Globus pallidus (tissue), 1 donor: ENCODE results near the gene COMMD9.
A peak's percentile ranks its signal among the peaks of the same experiment; 100 is the strongest.

ENCODE experiments used
- DNase-seq: peaks from one replicate; pipeline ENCODE4 v3.0.0-alpha.2; 2015; ENCODE audit warnings: low spot score

Gene COMMD9

GRCh38 chr11:36257351-36257750, 31.9 kb downstream of the COMMD9 start:
- no peak for DNase-seq

GRCh38 chr11:36254713-36255112, 34.5 kb downstream of the COMMD9 start:
- no peak for DNase-seq

GRCh38 chr11:36253238-36253637, 36.0 kb downstream of the COMMD9 start:
- peak; percentile 60 for DNase-seq

- no peak for DNase-seq
Measured at GRCh38 chr11:36251823-36252222, 37.4 kb downstream of the COMMD9 start.

- no peak for DNase-seq
Measured at GRCh38 chr11:36249246-36249645, 40.0 kb downstream of the COMMD9 start.

GRCh38 chr11:36248436-36248835, 40.8 kb downstream of the COMMD9 start:
- no peak for DNase-seq

- DNase-seq = no peak
Measured at GRCh38 chr11:36247493-36247892, 41.7 kb downstream of the COMMD9 start.

- DNase-seq = no peak
Measured at GRCh38 chr11:36243641-36244040, 45.6 kb downstream of the COMMD9 start.

GRCh38 chr11:36241497-36241896, 47.7 kb downstream of the COMMD9 start:
- DNase-seq = no peak

- DNase-seq = no peak
Measured at GRCh38 chr11:36240801-36241200, 48.4 kb downstream of the COMMD9 start.

- DNase-seq = no peak
Measured at GRCh38 chr11:36240173-36240572, 49.1 kb downstream of the COMMD9 start.

GRCh38 chr11:36239636-36240035, 49.6 kb downstream of the COMMD9 start:
- DNase-seq = peak; percentile 34

- DNase-seq = no peak
Measured at GRCh38 chr11:36238881-36239280, 50.3 kb downstream of the COMMD9 start.

GRCh38 chr11:36238036-36238631, 51.1 kb downstream of the COMMD9 start:
- no peak for DNase-seq

GRCh38 chr11:36237391-36237790, 51.8 kb downstream of the COMMD9 start:
- DNase-seq = no peak

- DNase-seq = no peak
Measured at GRCh38 chr11:36235750-36236149, 53.5 kb downstream of the COMMD9 start.

- DNase-seq = no peak
Measured at GRCh38 chr11:36234825-36235224, 54.4 kb downstream of the COMMD9 start.

- no peak for DNase-seq
Measured at GRCh38 chr11:36233204-36233603, 56.0 kb downstream of the COMMD9 start.

GRCh38 chr11:36230779-36231699, 58.2 kb downstream of the COMMD9 start:
- DNase-seq = no peak

- no peak for DNase-seq
Measured at GRCh38 chr11:36229091-36229705, 60.0 kb downstream of the COMMD9 start.

- no peak for DNase-seq
Measured at GRCh38 chr11:36228689-36229088, 60.5 kb downstream of the COMMD9 start.

- DNase-seq = no peak
Measured at GRCh38 chr11:36227044-36227443, 62.2 kb downstream of the COMMD9 start.
